NCI-H1105 treated with DMSO at 0.1 percent for 48 hours (cell line): ENCODE measurements around the gene ATP6V0A1.
"Not testable (repeated sequence)": the region's sequence is repeated elsewhere in the genome, so short reads cannot be mapped to it uniquely, and the experiment has no call there.

Experiments
- DNase-seq: peaks from one replicate; lab custom pipeline; 2025; lab: John Stamatoyannopoulos, UW

ATP6V0A1 gene

DNA sequence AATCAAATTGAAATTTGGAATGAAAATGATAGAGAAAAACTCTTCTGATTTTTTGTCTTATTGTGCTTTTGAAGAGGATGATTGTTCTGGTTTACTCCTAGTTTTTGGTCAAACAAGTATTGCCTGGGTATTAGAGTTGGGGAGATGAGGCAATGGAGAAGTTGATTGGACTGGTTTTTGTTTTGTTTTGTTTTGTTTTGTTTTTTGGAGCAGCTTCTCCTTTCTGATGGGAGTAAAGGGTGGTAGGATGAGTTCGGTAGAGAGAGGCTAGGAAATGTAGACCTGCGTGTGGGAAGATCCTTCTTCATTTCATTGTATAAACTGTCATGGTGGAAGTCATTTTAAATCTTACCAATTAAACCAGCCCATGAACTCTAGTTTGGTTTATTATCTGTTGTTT is 17.7 kb downstream of the ATP6V0A1 start:
- no peak for DNase-seq

DNA sequence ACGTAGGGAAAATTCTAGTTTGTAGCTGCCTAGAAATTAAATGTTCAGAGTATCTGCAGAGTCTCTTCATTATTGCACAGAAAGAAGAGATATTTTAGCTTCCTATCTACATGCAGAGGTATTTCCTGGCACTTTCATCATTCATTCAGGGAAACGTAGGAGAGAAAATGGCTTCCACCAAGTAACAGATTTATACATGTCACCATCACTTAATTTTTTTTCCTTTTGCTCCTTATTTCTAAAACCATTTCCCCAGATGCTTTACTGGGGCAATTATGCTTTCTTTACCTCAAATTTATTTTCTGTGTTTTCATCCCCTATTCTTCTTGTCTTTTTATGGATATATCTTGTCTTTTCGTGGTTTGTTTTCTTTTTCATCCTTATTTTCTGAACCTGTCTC is 18.5 kb downstream of the ATP6V0A1 start:
- DNase-seq, result no peak

DNA sequence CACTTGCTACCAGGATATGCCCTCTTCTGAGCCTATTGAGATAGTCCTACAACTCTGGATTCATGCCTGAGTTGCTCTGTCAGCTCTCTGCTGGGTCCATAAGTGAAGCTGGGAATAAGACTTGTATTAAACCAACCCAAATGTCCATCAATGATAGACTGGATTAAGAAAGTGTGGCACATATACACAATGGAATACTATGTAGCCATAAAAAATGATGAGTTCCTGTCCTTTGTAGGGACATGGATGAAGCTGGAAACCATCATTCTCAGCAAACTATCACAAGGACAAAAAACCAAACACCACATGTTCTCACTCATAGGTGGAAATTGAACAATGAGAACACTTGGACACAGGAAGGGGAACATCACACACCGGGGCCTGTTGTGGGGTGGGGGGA is 19.1 kb downstream of the ATP6V0A1 start:
- not testable (repeated sequence) for DNase-seq

DNA sequence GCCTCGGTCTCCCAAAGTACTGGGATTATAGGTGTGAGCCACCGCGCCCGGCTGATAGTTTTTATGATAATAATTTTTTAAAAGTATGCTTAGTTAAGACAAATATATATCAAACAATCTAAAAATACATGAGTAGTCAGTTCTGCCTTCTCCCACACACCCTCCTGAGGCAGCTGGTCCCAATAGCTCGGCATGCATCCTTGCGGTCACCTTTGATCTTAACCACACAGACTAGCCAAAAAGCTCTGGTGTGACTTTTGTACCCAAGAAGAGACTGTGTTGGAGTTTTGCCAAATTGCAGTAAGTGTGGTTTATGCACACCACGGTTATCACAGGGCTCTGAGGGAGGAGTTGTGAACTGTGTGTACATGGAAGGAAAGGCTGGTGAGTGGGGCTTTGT is 25.6 kb downstream of the ATP6V0A1 start:
- no peak for DNase-seq

DNA sequence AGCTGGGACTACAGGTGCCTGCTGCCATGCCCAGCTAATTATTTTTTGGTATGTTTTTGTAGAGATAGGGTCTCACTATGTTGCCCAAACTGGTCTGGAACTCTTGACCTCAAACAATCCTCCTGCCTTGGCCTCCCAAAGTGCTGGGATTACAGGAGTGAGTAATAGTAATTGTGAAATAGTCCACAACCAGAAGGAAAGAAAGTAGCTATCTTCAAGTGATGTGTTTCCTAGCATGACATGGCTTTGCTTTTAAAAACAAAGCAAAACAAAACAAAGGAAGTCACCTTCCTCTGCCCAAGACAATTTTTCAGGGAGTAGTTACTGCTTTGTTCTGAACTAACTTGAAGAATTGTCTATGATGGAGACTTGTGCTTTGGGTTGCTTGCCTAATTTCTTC is 27.0 kb downstream of the ATP6V0A1 start:
- no peak for DNase-seq

DNA sequence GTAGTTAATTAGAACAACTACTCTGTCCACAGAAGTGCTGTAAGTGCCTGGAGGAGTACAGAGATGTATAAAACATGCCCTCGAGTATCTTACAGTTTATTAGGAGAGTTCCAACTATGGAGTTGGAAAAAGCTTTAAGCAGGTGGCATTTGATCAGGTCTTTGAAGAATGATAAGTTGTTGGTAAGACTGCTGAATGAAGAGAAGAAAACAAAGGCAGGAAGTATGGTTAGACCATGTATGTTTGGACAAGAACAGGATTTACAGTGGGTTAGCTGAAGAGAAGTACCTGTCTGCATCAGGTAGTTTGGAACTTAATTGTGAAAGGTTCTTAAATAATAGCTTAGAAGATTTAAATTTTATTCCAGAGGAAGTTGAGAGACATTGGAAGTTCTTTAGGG is 29.4 kb downstream of the ATP6V0A1 start:
- DNase-seq, result no peak

DNA sequence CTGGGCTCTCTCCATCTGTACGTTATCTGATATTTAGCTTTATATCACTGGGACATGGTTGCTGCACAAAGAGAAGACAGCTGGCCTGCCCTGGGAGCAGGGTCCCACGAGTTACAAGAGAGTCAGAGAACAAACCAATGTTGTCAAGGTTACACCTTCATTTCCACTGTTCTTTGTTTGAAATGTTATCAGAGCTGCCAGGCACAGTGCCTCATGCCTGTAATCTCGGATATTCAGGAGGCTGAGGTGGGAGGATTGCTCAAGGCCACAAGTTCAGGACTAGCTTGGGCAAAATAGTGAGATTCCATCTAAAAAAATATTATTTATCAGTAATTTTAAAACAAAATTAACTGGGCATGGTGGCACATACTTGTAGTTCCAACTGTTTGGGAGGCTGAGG is 34.6 kb downstream of the ATP6V0A1 start:
- no peak for DNase-seq

DNA sequence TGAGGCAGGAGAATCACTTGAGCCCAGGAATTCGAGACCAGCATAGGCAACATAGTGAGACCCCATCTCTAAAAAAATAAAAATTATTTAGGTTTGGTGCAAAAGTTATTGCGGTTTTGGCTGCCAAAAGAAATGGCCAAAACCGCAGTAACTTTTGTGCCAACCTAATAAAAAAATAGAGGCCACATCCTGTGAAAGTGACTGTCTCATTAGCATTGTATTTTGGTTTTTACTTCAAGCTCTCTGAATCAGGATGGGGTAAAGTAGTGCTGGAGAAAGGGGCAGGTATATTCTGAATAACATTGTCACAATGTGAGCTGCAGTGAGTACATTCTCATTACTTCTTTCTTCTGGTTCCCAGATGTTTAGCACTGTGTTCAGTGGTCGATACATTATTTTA is 36.0 kb downstream of the ATP6V0A1 start:
- no peak for DNase-seq

DNA sequence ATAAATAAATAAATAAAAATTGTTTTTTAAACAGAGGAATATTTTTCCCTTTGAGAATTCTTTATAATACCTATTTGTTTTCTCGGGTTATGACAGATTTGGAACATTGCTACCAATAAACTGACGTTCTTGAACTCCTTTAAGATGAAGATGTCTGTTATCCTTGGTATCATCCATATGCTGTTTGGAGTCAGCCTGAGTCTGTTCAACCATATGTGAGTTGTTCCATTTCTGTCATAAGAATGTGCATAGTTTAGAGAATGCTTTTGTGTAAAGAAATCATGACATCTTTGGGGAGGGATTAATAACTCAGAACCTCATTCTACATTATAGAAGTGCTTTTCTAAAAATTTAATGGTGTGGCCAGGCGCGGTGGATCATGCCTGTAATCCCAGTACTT is 40.1 kb downstream of the ATP6V0A1 start:
- no peak for DNase-seq

DNA sequence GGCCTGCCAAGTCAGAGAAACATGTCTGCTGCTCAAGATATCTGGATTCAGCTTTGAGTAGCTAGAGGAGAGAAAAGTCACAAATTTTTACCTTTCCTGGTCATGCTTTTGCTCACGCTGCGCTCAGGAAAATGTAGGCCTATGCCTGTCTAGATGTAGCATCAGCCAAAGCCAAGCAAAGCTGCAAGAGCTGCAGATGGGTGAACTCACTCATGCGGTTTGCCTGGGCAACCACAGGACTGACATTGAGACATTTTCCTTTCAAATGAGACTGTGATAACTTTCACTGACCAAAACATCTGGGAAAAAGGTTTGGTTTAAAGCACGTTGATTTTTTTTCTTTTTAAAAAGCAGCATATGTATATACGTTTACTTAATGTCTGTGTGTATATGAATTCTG is 43.4 kb downstream of the ATP6V0A1 start:
- DNase-seq, result no peak

DNA sequence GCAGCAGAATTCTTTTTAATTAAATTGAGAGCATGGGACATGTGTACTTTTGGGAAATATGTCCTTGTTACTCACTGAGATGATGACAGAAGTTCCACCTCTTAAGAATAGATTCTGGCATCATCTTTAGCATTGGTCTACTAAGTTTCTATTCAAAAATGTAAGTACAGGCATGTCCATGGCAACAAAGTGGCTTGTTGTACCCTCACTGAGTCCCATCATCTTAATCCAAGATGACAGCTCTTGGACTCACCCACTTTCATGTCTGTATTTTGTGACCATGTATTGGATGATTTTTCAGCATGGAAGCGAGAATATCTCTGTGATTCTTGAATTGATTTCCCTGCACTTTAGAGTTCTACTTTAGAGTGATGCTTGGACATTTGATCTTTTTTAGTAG is 44.2 kb downstream of the ATP6V0A1 start:
- DNase-seq, result no peak

DNA sequence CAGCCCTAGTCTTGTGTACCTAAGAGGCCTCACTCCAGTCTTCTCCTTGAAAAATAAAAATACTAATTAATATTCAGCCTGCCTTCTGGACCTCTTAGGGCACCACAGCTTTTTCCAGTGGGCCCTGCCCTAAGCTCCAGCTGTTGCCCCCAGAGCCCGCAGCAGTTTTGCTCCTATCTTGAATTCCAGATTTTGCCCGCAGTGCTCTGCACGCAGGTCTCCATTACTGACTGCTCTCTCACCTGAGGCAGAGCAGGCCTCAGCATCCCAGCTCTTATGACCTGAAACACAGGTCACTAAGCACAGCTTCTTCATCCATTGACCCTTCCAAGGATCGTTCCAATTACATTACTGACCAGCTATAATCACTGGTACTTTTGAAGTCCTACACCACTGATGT is 49.0 kb downstream of the ATP6V0A1 start:
- no peak for DNase-seq

DNA sequence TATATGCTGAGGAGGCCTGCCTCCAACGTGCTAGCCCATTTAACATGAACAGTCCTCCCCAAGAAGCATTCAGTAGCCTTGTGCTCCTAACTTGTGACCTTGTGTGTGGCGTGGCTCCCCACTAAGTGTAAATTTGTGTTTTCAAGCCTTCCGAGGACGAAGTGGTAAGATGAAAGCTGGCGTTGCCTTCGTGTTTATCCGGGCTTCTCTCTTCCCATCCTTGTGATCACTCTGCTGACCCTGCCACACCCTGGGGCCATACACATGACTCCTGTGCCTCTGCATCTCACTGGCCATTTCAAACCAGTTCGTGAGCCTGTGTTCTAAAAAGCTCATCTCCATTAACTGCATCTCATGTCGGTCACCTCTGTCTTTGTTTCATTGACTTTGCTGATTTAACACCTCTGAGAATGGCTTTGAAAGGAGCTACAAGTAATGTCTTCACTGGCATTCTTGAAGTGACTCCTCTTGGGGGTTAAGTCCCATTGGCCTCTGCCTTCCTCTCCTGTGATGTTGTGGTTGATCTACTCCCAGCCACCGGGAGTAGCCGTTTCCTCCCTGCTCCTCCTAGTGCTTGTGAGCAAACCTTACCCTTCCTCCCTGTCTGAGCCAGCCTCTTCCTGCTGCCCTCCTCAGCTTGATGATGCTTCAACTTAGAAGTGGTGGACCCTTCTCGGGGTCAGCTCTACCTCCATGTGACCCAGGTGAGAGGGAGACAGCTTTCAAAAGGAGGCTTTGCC is 49.9 kb downstream of the ATP6V0A1 start:
- DNase-seq, result no peak

DNA sequence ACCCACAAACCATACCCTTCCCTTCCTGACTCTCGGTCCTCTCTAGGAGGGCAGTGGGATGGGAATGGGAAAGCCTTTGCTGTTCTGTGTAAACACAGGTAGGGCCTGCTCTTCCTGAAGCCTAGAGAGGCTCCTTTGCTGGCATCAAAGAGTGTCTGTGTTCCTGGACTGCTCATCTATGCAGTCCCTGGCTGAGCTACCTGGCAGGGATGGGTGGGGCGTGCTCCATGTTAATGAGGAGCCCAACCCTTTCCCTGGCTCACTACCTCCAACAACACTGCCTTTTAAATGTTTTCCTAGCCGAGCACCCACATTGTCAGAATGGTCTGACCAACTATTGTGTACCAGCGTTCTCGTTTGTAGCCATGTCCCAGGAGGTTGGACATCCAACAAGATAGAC is 50.7 kb downstream of the ATP6V0A1 start:
- no peak for DNase-seq

DNA sequence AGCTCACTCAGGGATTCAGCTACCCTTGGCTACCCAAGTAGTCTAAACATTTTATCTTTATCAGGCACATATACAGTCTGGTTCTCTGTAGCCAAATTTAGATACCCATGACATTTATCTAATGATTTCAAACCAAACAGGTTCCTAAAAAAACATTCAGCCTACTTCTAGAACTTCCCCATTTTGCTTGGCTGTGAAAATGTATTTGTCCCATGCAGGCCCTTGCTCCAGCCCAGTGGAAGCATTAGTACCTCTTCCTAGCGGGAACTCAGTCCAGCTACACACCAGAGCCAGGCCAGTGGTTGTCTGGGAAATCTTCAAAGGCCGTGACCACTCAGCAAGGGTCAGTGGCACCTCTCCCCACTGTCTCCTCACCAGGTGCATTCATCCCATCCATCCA is 51.2 kb downstream of the ATP6V0A1 start:
- no peak for DNase-seq

DNA sequence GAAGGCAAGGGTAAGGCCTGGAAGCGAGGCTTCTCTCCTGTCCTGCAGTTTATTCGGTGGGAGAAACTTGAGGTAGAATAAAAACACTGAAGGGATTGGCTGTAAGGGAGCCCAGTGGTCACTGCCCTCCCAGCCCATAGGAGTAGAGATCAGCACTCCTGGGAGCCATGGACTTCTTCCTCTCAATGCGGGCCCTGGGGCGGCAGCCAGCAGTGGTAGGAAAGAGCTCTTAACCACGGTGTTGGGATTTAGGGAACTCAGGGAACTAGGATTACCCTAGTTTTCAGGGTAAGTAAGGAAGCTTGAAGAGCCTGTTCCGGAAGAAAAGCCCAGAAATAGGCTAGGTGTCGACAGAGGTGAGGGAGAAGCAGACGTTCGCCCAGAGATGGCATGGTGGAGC is 53.6 kb downstream of the ATP6V0A1 start:
- no peak for DNase-seq

DNA sequence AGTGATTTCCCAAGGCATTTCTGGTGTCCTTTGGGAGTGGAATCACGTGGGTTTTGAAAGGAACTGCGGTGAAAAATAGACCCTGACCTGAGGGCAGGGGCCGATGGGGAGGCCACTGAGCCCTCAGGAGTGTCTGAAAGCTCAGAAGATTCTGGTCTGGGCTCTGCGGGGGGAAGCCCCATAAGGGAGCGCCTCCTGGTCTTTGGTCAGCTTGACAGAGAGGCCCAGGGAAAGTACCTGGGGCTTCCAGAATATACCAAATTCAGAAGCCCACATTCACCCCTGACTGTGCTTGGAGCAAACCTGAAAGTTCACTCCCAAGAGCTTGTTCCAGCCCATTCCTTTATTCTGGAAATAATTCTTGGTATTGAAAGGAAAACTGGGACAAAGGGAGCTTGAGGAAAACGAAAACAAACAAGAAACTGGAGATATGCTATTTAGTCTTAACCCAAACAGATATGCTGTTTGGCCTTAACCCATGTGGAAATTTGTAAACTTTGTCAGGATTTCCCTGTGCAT is 54.1 kb downstream of the ATP6V0A1 start:
- DNase-seq, result no peak

DNA sequence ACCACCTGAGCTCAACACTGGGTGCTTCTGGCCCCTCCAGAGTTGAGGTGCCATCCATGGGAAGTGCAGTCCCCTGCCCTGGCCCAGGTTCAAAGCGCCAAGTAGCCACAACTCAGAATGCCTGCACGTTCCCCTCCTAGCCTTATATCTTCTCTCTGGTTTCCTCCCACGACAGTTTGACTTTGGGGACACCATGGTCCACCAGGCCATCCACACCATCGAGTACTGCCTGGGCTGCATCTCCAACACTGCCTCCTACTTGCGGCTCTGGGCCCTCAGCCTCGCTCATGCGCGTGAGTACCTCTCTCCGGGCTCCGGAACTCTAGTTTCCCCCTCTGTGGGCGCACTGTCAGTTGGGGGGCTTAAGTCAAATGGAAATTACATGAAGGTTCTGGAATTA is 55.0 kb downstream of the ATP6V0A1 start:
- DNase-seq, result no peak

DNA sequence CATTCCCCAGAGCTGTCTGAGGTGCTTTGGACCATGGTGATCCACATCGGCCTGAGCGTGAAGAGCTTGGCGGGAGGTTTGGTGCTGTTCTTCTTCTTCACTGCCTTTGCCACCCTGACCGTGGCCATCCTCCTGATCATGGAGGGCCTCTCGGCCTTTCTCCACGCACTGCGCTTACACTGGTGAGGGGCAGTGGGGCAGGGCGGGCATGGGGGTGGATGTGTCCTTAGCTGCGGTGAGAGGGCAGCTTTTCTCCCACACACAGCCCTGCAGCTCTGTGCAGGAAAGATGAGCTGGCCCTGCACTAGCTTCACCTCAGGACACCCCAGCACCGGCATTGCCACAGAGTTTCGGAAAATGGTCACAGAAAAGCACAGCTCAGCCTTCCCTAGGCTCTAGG is 55.6 kb downstream of the ATP6V0A1 start:
- no peak for DNase-seq

DNA sequence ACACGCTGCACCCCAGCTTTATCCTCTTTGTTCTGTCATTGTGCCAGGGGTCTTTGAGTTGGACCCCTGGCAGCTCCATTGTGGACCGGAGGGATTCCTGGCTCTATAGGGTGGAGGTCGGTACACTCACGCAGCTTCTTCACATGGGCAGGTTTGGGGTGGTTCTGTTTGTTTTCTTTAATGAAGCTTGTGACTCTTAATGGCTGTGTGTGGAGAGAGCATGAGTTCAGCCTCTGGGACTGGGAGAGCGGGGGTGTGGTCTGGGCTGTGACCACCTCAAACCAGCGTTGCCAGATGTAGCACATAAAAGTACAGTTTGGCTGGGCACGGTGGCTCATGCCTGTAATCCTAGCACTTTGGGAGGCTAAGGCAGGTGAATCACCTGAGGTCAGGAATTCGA is 56.2 kb downstream of the ATP6V0A1 start:
- DNase-seq, result no peak

DNA sequence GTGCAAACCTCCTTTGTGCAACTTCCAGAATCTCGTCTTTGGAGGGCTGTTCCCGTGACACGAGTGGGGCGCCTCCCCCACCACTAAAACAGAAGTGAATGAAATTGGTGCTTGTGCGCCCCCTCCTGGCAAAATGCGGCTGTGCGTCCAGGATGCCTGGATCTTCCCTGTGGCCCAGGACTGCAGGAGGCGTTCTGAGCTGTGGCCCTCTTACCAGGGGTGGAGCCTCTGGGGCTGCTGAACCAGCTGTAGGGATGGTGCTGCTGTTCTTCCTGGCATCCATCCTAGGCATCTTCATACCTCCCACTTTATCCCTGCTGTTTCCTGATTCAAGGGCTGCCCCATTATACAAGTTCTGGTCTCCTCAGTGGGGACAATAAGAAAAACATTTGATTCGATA is 58.8 kb downstream of the ATP6V0A1 start:
- DNase-seq, result peak; percentile 19

DNA sequence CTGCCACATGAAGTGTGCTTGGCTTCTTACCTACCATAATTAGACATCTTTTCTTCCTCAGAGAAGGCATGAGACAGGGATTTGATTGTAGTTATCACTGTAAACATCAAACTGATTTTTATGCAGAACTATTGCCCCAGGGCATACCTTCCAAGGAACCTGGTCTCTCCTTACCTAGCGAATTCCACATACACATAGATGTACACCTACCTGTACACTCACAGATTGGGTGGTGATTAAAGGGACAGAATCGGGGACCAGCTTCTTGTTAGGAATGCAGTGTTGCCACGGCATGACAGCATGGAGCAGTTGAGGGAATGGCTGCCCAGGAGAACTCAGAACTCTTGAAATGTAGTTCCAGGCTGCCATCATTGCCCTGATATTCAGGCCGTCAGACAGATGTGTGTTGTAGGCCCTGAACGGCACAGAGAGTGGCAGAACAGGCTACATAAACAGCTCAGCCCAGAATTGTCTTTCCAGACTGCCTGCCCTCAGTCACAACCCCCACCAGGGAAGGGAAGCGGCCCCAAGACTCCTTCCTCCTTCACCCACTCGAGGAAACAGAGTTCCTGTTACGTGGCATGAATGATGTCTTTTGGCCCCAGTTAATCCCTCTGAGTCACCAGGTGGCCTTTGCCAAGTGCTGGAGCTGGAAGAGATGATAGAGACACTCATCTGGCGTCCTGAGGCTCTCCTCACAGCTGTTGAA is 59.5 kb downstream of the ATP6V0A1 start:
- DNase-seq, result no peak

DNA sequence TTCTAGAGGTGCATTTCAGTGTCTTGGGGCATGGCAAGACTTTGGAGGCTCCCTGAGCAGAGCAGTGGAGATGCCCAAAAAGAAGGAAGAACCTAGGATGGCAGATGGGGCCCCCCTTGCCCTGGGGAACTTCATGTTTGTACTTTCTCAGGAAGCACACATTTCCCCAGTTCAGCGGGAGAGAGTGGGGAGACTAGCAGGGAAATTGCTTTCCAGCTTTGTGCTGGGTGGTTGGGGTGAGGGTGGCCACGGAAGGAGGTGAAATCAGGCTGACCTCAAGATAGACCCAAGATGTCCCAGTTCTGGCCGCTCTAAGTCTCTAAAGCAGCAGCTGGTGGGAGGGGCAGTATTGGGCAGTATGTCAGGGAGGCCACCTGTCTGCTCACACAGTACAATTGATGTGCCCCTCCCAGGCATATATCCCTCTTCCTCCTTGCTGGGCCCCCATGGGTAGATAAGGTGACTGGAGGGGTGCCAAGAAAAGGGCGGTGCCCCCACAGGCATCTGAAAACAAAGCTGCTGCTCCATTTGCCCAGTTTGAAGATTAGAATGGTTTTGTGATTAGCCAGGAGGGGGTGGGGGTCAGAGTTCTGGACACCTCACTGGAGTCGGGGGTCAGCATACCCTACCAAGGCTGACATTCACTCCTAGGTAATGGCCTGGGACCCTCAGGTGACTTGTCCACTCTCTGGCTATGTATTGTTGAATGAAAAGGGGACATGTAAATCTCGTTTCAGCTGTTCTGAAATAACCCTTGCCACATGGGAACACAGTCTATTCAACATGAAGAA is 60.3 kb downstream of the ATP6V0A1 start:
- DNase-seq, result no peak
